Immature natural killer cell (primary cell): ENCODE results near the gene RNF166. TPM values are rescaled to one million over a fixed set of nuclear protein-coding genes. Genes with fewer than 3 reads are reported as not detected.

Experiments used
- DNase-seq, 3 donors: peaks; one replicate each; pipeline ENCODE4 v3.0.0; 2022; ENCODE audit warnings: mixed read lengths in 1 of 3
- H3K27ac Mint-ChIP-seq, 6 donors: one replicate each; pipeline ENCODE4 v1.8.0; 2020; ENCODE audit warnings: mixed read lengths in 6 of 6, mild to moderate bottlenecking in 5 of 6, inconsistent platforms in 4 of 6, moderate library complexity in 3 of 6
- H3K27me3 Mint-ChIP-seq, 3 donors: one replicate each; pipeline ENCODE4 v1.8.0; 2020 to 2021; ENCODE audit warnings: low read depth in 3 of 3, mild to moderate bottlenecking in 3 of 3, mixed read lengths in 3 of 3, moderate library complexity in 3 of 3, inconsistent platforms in 1 of 3
- H3K36me3 Mint-ChIP-seq, 3 donors: one replicate each; pipeline ENCODE4 v1.8.0; 2020; ENCODE audit warnings: mixed read lengths in 3 of 3, inconsistent platforms in 2 of 3, mild to moderate bottlenecking in 2 of 3
- H3K4me1 Mint-ChIP-seq, 2 donors: one replicate each; pipeline ENCODE4 v1.8.0; 2020; ENCODE audit warnings: inconsistent platforms in 2 of 2, mild to moderate bottlenecking in 2 of 2, mixed read lengths in 2 of 2, moderate library complexity in 1 of 2
- H3K4me3 Mint-ChIP-seq, 5 donors: one replicate each; pipeline ENCODE4 v1.8.0; 2020; ENCODE audit warnings: mild to moderate bottlenecking in 5 of 5, mixed read lengths in 5 of 5, inconsistent platforms in 3 of 5, moderate library complexity in 3 of 5
- H3K9me3 Mint-ChIP-seq, 6 donors: one replicate each; pipeline ENCODE4 v1.8.0; 2020; ENCODE audit warnings: mild to moderate bottlenecking in 6 of 6, mixed read lengths in 6 of 6, inconsistent platforms in 4 of 6, moderate library complexity in 3 of 6
- polyA plus RNA-seq, 3 donors: library from polyadenylated mRNA; unstranded; fragments of 300-500 nt; fragmentation: Illumina TruSeq; gene quantifications; one replicate each; pipeline ENCODE4 v1.2.3, GENCODE V29; 2021

The RNF166 gene
- polyA plus RNA-seq, 3 donors from 2014 or later: 129 to 157 (median 141) TPM

GRCh38 chr16:88724855-88725555, 18.8 kb upstream of the RNF166 start:
- Mint-ChIP-seq H3K27ac (no peak overlapping the region), H3K9me3 (no peaks in the 10 kb centered on the region)

GRCh38 chr16:88723911-88724310, 17.7 kb upstream of the RNF166 start:
- Mint-ChIP-seq H3K36me3 (no peaks in the 10 kb centered on the region), H3K4me1 (no peaks in the 10 kb centered on the region), H3K27ac (no peak overlapping the region), H3K27me3 (peaks cover 0 to 2% (median 0%) of the 10 kb centered on the region in 3 donors), H3K9me3 (no peaks in the 10 kb centered on the region), H3K4me3 (no peak overlapping the region)
- no peak for DNase-seq

More at GRCh38 chr16:88724855-88725555, 18.8 kb upstream of the RNF166 start:
- no peak for DNase-seq
- Mint-ChIP-seq H3K27me3 (peaks cover 0 to 2% (median 2%) of the 10 kb centered on the region in 3 donors), H3K4me3 (no peak overlapping the region), H3K36me3 (peaks cover 0 to 3% (median 0%) of the 10 kb centered on the region in 3 donors), H3K4me1 (no peaks in the 10 kb centered on the region)

- Mint-ChIP-seq H3K36me3 (no peaks in the 10 kb centered on the region), H3K4me3 (no peak overlapping the region), H3K9me3 (no peaks in the 10 kb centered on the region), H3K27me3 (peaks cover 0 to 2% (median 0%) of the 10 kb centered on the region in 3 donors), H3K4me1 (no peaks in the 10 kb centered on the region), H3K27ac (no peak overlapping the region)
- no peak for DNase-seq
These were observed 17.3 kb upstream of the RNF166 start for GRCh38 chr16:88723507-88723887.

GRCh38 chr16:88722784-88723506, 16.7 kb upstream of the RNF166 start:
- DNase-seq: no peak
- no peak overlapping the region for H3K27ac Mint-ChIP-seq
- H3K4me1 Mint-ChIP-seq: peaks cover 4 to 5% of the 10 kb centered on the region in 2 donors
- H3K4me3 Mint-ChIP-seq: no peak overlapping the region
- no peaks in the 10 kb centered on the region for H3K9me3 Mint-ChIP-seq
- H3K27me3 Mint-ChIP-seq: peaks cover 0 to 2% (median 0%) of the 10 kb centered on the region in 3 donors
- H3K36me3 Mint-ChIP-seq: no peaks in the 10 kb centered on the region

GRCh38 chr16:88721815-88722755, 15.9 kb upstream of the RNF166 start:
- peaks cover 5 to 8% of the 10 kb centered on the region in 2 donors for H3K4me1 Mint-ChIP-seq
- peaks cover 0 to 4% (median 0%) of the 10 kb centered on the region in 3 donors for H3K27me3 Mint-ChIP-seq
- no peak for DNase-seq
- no peak overlapping the region for H3K27ac Mint-ChIP-seq
- H3K4me3 Mint-ChIP-seq: no peak overlapping the region
- peaks cover 3 to 4% (median 3%) of the 10 kb centered on the region in 3 donors for H3K36me3 Mint-ChIP-seq
- H3K9me3 Mint-ChIP-seq: no peaks in the 10 kb centered on the region

- no peak for DNase-seq
- Mint-ChIP-seq H3K9me3 (no peaks in the 10 kb centered on the region), H3K36me3 (peaks cover 3 to 5% (median 4%) of the 10 kb centered on the region in 3 donors), H3K4me3 (no peak overlapping the region), H3K27me3 (peaks cover 0 to 6% (median 0%) of the 10 kb centered on the region in 3 donors), H3K27ac (no peak overlapping the region), H3K4me1 (peaks cover 5 to 8% of the 10 kb centered on the region in 2 donors)
These were observed 15.0 kb upstream of the RNF166 start for GRCh38 chr16:88721236-88721635.

- no peaks in the 10 kb centered on the region for H3K9me3 Mint-ChIP-seq
- no peak overlapping the region for H3K4me3 Mint-ChIP-seq
- DNase-seq: no peak
- H3K27ac Mint-ChIP-seq: peak overlapping the region in 1 of 6 donors; percentile 36
- peaks cover 5 to 8% of the 10 kb centered on the region in 2 donors for H3K4me1 Mint-ChIP-seq
- peaks cover 0 to 6% (median 0%) of the 10 kb centered on the region in 3 donors for H3K27me3 Mint-ChIP-seq
- peaks cover 3 to 5% (median 4%) of the 10 kb centered on the region in 3 donors for H3K36me3 Mint-ChIP-seq
These were observed 14.3 kb upstream of the RNF166 start for GRCh38 chr16:88720396-88720970.

- Mint-ChIP-seq H3K4me3 (no peak overlapping the region), H3K27me3 (peaks cover 0 to 8% (median 0%) of the 10 kb centered on the region in 3 donors), H3K9me3 (no peaks in the 10 kb centered on the region), H3K27ac (no peak overlapping the region), H3K36me3 (peaks cover 3 to 5% (median 4%) of the 10 kb centered on the region in 3 donors), H3K4me1 (peaks cover 5 to 8% of the 10 kb centered on the region in 2 donors)
- DNase-seq: no peak
These were observed 13.7 kb upstream of the RNF166 start for GRCh38 chr16:88719933-88720296.

- Mint-ChIP-seq H3K4me1 (peaks cover 5 to 8% of the 10 kb centered on the region in 2 donors), H3K27ac (no peak overlapping the region), H3K9me3 (no peaks in the 10 kb centered on the region), H3K36me3 (peaks cover 3 to 5% (median 4%) of the 10 kb centered on the region in 3 donors), H3K4me3 (no peak overlapping the region), H3K27me3 (peaks cover 0 to 8% (median 0%) of the 10 kb centered on the region in 3 donors)
- no peak for DNase-seq
These were observed 13.2 kb upstream of the RNF166 start for GRCh38 chr16:88719267-88719932.

GRCh38 chr16:88718178-88718577, 12.0 kb upstream of the RNF166 start:
- Mint-ChIP-seq H3K4me3 (no peak overlapping the region), H3K27me3 (peaks cover 0 to 8% (median 0%) of the 10 kb centered on the region in 3 donors), H3K9me3 (no peaks in the 10 kb centered on the region), H3K36me3 (peaks cover 3 to 5% (median 4%) of the 10 kb centered on the region in 3 donors), H3K27ac (peak overlapping the region; percentile 45 to 74 (median 60)), H3K4me1 (peaks cover 5 to 8% of the 10 kb centered on the region in 2 donors)
- peak; percentile 44 to 62 (median 55) for DNase-seq

- Mint-ChIP-seq H3K9me3 (no peaks in the 10 kb centered on the region), H3K27ac (no peak overlapping the region), H3K4me1 (peaks cover 5 to 10% of the 10 kb centered on the region in 2 donors), H3K36me3 (peaks cover 3 to 5% (median 4%) of the 10 kb centered on the region in 3 donors), H3K4me3 (no peak overlapping the region), H3K27me3 (peaks cover 0 to 8% (median 1%) of the 10 kb centered on the region in 3 donors)
- no peak for DNase-seq
These were observed 10.4 kb upstream of the RNF166 start for GRCh38 chr16:88716601-88717001.

- DNase-seq: no peak
- Mint-ChIP-seq H3K27ac (no peak overlapping the region), H3K27me3 (peaks cover 0 to 8% (median 1%) of the 10 kb centered on the region in 3 donors), H3K9me3 (no peaks in the 10 kb centered on the region), H3K4me3 (no peak overlapping the region), H3K4me1 (peaks cover 5 to 12% of the 10 kb centered on the region in 2 donors), H3K36me3 (peaks cover 3 to 5% (median 4%) of the 10 kb centered on the region in 3 donors)
These were observed 10.0 kb upstream of the RNF166 start for GRCh38 chr16:88716201-88716600.
